ENCODE data around the gene VOPP1. TPM values are rescaled to one million over a fixed set of nuclear protein-coding genes. Genes with fewer than 3 reads are reported as not detected.
A peak's percentile ranks its signal among the peaks of the same experiment; 100 is the strongest.

VOPP1 gene
- total RNA-seq, 5 donors from 2014 or later (not counting 1 experiment from before 2014, with no cell fraction given): 84.0 to 106 (median 94.8) TPM

DNA sequence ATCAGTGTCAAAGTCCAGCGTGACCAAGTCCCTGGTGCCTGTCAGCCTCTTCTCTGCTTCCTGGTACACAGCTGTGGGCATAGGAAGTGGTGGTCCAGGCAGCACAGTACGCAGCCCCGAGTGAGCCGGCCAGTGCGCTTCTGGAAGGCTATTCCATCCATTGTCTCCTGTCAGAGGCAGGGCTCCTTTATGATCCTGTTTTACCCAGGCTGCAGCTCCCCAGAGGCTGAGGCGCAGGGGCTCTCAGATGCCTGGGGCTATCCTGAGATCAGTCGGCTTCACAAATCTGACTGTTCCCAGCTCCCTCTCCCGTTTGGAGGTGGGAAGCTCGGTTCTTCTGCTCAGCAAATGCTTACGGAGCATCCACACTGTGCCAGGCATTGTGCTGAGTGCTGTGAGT lies 136.8 kb downstream of the VOPP1 start:
- peaks cover 2 to 37% of the 10 kb centered on the region in 2 experiments for H3K4me1 ChIP-seq (ENCODE audit: control insufficient read depth in 1 of 2, extremely low read depth in 1 of 2, insufficient read depth in 2 of 2, low read length in 2 of 2)
- ATAC-seq (replicated peaks in 1 of 4) (no peak), DNase-seq (no peak)
- peak overlapping the region in 1 of 2 donors; percentile 22 for H3K27ac Mint-ChIP-seq
- H3K9me3 ChIP-seq: no peaks in the 10 kb centered on the region
- H3K9me3 Mint-ChIP-seq: no peaks in the 10 kb centered on the region
- 96% methylated on average over 7 of the region's 10 CpGs for WGBS (ENCODE audit: insufficient coverage)
- no peaks in the 10 kb centered on the region for H3K36me3 Mint-ChIP-seq
- H3K36me3 ChIP-seq (ENCODE audit: control insufficient read depth in 2 of 2, extremely low read depth in 1 of 2, insufficient read depth in 1 of 2, low read length in 1 of 2): no peaks in the 10 kb centered on the region
- H3K27ac ChIP-seq (ENCODE audit: low read length): no peak overlapping the region
- H3K4me3 ChIP-seq (ENCODE audit: control insufficient read depth in 1 of 2, extremely low read depth in 1 of 2, low read length in 1 of 2): no peak overlapping the region
- no peaks in the 10 kb centered on the region for H3K27me3 Mint-ChIP-seq
- peaks cover 43 to 59% (median 57%) of the 10 kb centered on the region in 3 donors for H3K4me1 Mint-ChIP-seq
- H3K27me3 ChIP-seq (replicated peaks in 1 of 2; ENCODE audit: control insufficient read depth in 2 of 2, extremely low read depth in 1 of 2, insufficient read depth in 2 of 2, low read length in 1 of 2): no peaks in the 10 kb centered on the region
- ChIA-PET POLR2A (no interaction called here), CTCF (interaction anchor here in 1 of 2 donors (0.9 to 1.1 kb wide), 2 partner anchors 9 to 20 kb away, joined by 3 to 4 read pairs; no protein-coding TSS in a partner anchor)
- no peak overlapping the region for H3K4me3 Mint-ChIP-seq

DNA sequence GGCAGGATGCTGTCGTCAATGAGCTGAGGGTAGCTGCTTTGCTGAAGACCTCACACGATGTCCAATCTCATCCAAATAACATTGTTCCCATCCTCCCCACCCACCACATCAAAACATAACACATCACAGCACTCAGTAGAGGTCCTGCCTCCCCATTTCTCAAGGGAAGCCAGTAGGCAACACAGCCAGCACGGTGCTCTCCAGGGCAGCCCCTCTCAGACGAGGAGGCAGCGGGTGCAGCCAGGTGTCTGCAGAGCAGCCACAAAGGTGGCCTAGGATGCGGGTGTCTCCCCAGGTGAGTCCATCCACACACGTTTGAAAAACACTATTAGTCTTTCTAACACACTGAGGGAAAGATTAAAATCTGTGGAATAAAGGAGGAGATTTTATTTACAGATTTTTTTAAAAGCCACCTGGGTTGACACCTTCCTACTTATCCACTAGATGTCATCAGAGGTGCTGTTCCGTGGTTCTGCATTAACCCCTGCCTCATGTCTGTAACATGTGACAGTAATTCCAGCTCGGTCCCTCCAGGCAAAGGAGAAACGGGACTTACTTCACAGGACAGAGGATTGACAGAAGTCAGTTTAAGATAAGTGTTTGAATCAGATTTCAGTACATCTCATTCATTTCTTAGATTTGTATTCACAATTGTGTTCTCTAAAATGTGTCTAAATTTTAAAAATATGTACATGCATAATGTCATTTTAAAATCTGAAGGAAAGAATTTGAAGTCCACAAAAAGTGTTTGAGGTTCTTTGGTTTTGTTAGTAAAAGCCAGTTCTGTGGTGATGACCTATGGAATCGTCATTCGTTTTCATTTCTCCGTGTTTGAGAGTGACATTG lies 139.1 kb downstream of the VOPP1 start:
- peak overlapping the region; percentile 39 to 41 for H3K27ac Mint-ChIP-seq
- peaks cover 1 to 21% of the 10 kb centered on the region in 2 experiments for H3K4me1 ChIP-seq (ENCODE audit: control insufficient read depth in 1 of 2, extremely low read depth in 1 of 2, insufficient read depth in 2 of 2, low read length in 2 of 2)
- DNase-seq: peak in 3 of 35 experiments; percentile 7 to 57 (median 14)

DNA sequence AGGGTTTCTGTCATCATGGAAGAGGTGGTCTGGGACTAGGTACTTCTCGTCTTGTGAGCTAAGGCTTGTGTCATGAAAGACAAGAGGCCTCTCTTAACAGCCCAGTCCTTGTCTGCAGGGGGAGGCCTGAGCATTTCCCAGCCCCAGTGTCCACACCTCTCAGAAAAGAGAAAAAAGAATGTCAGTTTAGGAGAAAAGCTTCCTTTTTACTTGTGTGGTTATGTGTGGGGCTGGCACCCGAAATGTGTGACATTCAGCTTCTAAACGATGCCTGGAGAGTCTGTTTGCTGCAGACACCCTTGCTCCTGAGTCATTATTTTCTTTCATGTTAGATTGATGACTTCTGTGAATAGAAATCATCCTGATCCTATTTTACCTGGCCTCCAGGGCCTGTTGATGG lies 139.8 kb downstream of the VOPP1 start:
- Mint-ChIP-seq H3K27ac (no peak overlapping the region), H3K27me3 (no peaks in the 10 kb centered on the region), H3K4me3 (no peak overlapping the region), H3K9me3 (no peaks in the 10 kb centered on the region), H3K4me1 (peaks cover 21 to 33% (median 31%) of the 10 kb centered on the region in 3 donors), H3K36me3 (peaks cover 3% of the 10 kb centered on the region)
- Histone ChIP-seq H3K4me1 (ENCODE audit: control insufficient read depth in 1 of 2, extremely low read depth in 1 of 2, insufficient read depth in 2 of 2, low read length in 2 of 2) (peaks cover 0 to 21% of the 10 kb centered on the region in 2 experiments), H3K36me3 (ENCODE audit: control insufficient read depth in 2 of 2, extremely low read depth in 1 of 2, insufficient read depth in 1 of 2, low read length in 1 of 2) (peaks cover 0 to 4% of the 10 kb centered on the region in 2 donors), H3K27me3 (replicated peaks in 1 of 2; ENCODE audit: control insufficient read depth in 2 of 2, extremely low read depth in 1 of 2, insufficient read depth in 2 of 2, low read length in 1 of 2) (no peaks in the 10 kb centered on the region), H3K27ac (ENCODE audit: low read length) (no peak overlapping the region), H3K9me3 (no peaks in the 10 kb centered on the region), H3K4me3 (ENCODE audit: control insufficient read depth in 1 of 2, extremely low read depth in 1 of 2, low read length in 1 of 2) (no peak overlapping the region)
- peak in 1 of 4 experiments; percentile 10 for ATAC-seq (replicated peaks in 1 of 4)
- no CpG with 5 or more reads among the region's 3 CpGs for WGBS (ENCODE audit: insufficient coverage)
- CTCF ChIA-PET: interaction anchor here in 1 of 2 donors (1.7 kb wide), 1 partner anchor 164 kb away, joined by 9 read pairs; no protein-coding TSS in a partner anchor
- POLR2A ChIA-PET: no interaction called here
- DNase-seq: no peak

More for the DNA sequence above, 139.1 kb downstream of the VOPP1 start:
- WGBS (ENCODE audit: insufficient coverage): 70% methylated on average over 9 of the region's 13 CpGs
- no peak overlapping the region for H3K4me3 ChIP-seq (ENCODE audit: control insufficient read depth in 1 of 2, extremely low read depth in 1 of 2, low read length in 1 of 2)
- ATAC-seq (replicated peaks in 1 of 4): peak; percentile 53 to 75 (median 68)
- no peak overlapping the region for H3K4me3 Mint-ChIP-seq
- CTCF ChIA-PET: interaction anchor here in 1 of 2 donors (1.7 kb wide), 1 partner anchor 164 kb away, joined by 9 read pairs; no protein-coding TSS in a partner anchor
- no peaks in the 10 kb centered on the region for H3K9me3 Mint-ChIP-seq
- no peaks in the 10 kb centered on the region for H3K27me3 ChIP-seq (replicated peaks in 1 of 2; ENCODE audit: control insufficient read depth in 2 of 2, extremely low read depth in 1 of 2, insufficient read depth in 2 of 2, low read length in 1 of 2)
- H3K36me3 ChIP-seq (ENCODE audit: control insufficient read depth in 2 of 2, extremely low read depth in 1 of 2, insufficient read depth in 1 of 2, low read length in 1 of 2): peaks cover 0 to 3% of the 10 kb centered on the region in 2 donors
- H3K4me1 Mint-ChIP-seq: peaks cover 28 to 36% (median 34%) of the 10 kb centered on the region in 3 donors
- H3K27me3 Mint-ChIP-seq: no peaks in the 10 kb centered on the region
- POLR2A ChIA-PET: no interaction called here
- no peak overlapping the region for H3K27ac ChIP-seq (ENCODE audit: low read length)
- peaks cover 3% of the 10 kb centered on the region for H3K36me3 Mint-ChIP-seq
- H3K9me3 ChIP-seq: no peaks in the 10 kb centered on the region

DNA sequence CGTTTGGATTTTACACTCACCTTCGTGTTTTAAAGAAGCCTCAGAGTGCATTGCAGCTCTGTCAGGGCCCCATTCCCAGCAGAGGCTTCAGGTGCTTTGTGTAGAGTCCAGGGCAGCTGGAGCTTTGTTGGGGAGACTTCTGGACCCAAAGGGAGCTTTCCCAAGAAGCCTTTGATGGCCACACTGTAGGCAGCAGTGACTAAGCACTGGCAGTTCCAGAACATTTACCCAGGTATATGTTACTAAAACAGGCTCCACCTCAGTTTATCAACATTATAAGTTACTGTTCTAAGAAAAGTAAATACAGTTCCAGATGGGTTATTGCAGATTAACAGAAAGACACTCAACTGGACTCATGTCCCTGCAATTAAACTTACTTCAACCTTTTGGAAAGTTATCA lies 140.4 kb downstream of the VOPP1 start:
- H3K4me3 Mint-ChIP-seq: no peak overlapping the region
- Histone ChIP-seq H3K36me3 (ENCODE audit: control insufficient read depth in 2 of 2, extremely low read depth in 1 of 2, insufficient read depth in 1 of 2, low read length in 1 of 2) (peaks cover 0 to 4% of the 10 kb centered on the region in 2 donors), H3K27me3 (replicated peaks in 1 of 2; ENCODE audit: control insufficient read depth in 2 of 2, extremely low read depth in 1 of 2, insufficient read depth in 2 of 2, low read length in 1 of 2) (no peaks in the 10 kb centered on the region), H3K4me1 (ENCODE audit: control insufficient read depth in 1 of 2, extremely low read depth in 1 of 2, insufficient read depth in 2 of 2, low read length in 2 of 2) (peaks cover 0 to 21% of the 10 kb centered on the region in 2 experiments), H3K4me3 (ENCODE audit: control insufficient read depth in 1 of 2, extremely low read depth in 1 of 2, low read length in 1 of 2) (no peak overlapping the region), H3K27ac (ENCODE audit: low read length) (no peak overlapping the region), H3K9me3 (no peaks in the 10 kb centered on the region)
- no peaks in the 10 kb centered on the region for H3K9me3 Mint-ChIP-seq
- ChIA-PET CTCF (interaction anchor here in 1 of 2 donors (0.6 to 1.7 kb wide), 2 partner anchors 14 to 165 kb away, joined by 3 to 9 read pairs; no protein-coding TSS in a partner anchor), POLR2A (no interaction called here)
- ATAC-seq (replicated peaks in 1 of 4): no peak
- no peaks in the 10 kb centered on the region for H3K27me3 Mint-ChIP-seq
- DNase-seq: no peak
- H3K27ac Mint-ChIP-seq: no peak overlapping the region
- WGBS (ENCODE audit: insufficient coverage): 33% methylated on average over 2 of the region's 2 CpGs
- H3K36me3 Mint-ChIP-seq: peaks cover 3% of the 10 kb centered on the region
- H3K4me1 Mint-ChIP-seq: peaks cover 18 to 29% (median 28%) of the 10 kb centered on the region in 3 donors

DNA sequence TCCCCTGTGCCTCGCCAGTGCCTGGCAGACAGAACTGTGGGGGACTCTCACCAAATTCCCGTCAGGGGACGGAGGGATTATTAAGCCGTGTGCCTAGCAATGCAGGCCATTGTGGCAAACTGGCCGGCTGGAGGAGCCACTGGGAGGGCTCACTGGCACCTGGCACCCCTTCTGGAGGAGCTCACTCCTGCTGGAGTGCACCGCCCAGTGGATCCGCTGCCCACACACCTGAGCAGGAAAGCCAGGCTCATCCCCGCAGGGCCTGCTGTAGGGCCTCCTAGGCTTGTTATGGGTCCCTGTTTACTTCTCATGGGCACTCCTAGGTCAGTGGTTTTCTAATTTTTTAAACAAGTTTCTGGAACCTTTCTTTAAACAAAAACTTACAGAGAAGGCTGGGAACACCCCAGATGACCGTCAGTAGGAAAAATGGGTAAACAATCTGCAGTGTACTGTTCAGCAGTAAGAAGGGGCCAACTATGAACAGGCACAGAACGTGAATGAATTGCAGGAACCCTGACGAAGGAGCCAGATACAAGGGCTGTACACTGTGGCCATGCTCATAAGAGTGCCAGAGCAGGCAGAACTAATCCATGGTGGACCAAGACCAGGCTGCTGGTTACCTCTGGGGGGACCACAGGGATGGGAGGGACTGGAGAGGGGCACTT lies 142.3 kb downstream of the VOPP1 start:
- DNase-seq: no peak
- no peaks in the 10 kb centered on the region for H3K9me3 ChIP-seq
- no peak overlapping the region for H3K27ac ChIP-seq (ENCODE audit: low read length)
- Mint-ChIP-seq H3K4me1 (peaks cover 8 to 14% (median 13%) of the 10 kb centered on the region in 3 donors), H3K9me3 (no peaks in the 10 kb centered on the region), H3K27ac (no peak overlapping the region), H3K27me3 (no peaks in the 10 kb centered on the region), H3K36me3 (peaks cover 23% of the 10 kb centered on the region), H3K4me3 (no peak overlapping the region)
- ATAC-seq (replicated peaks in 1 of 4): no peak
- POLR2A ChIA-PET: no interaction called here
- peaks cover 0 to 15% of the 10 kb centered on the region in 2 donors for H3K36me3 ChIP-seq (ENCODE audit: control insufficient read depth in 2 of 2, extremely low read depth in 1 of 2, insufficient read depth in 1 of 2, low read length in 1 of 2)
- no peak overlapping the region for H3K4me3 ChIP-seq (ENCODE audit: control insufficient read depth in 1 of 2, extremely low read depth in 1 of 2, low read length in 1 of 2)
- CTCF ChIA-PET: no interaction called here
- 85% methylated on average over 10 of the region's 11 CpGs for WGBS (ENCODE audit: insufficient coverage)
- peaks cover 0 to 7% of the 10 kb centered on the region in 2 experiments for H3K4me1 ChIP-seq (ENCODE audit: control insufficient read depth in 1 of 2, extremely low read depth in 1 of 2, insufficient read depth in 2 of 2, low read length in 2 of 2)
- H3K27me3 ChIP-seq (replicated peaks in 1 of 2; ENCODE audit: control insufficient read depth in 2 of 2, extremely low read depth in 1 of 2, insufficient read depth in 2 of 2, low read length in 1 of 2): no peaks in the 10 kb centered on the region

DNA sequence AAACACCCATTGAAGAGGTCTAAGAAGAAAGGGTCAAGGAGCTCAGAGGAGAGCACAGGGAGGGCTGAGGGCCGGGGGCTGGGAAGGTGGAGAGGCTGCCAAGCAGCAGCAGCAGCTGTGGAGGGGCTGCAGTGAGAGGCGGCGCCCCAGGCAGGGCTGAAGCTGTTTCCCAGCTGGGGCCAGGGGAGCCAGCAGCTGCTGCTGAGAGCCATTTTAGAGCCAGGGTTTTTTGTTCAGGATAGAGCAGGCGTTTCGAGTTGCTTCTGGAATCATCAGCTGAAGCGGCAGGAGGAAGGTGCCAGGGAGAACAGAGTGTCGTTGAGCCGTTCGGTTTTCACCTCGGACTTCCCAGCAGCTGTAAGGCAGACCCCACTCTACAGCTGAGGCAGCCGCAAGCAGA lies 144.5 kb downstream of the VOPP1 start:
- H3K4me1 Mint-ChIP-seq: peaks cover under 1 to 2% (median 2%) of the 10 kb centered on the region in 3 donors
- 94% methylated on average over 11 of the region's 11 CpGs for WGBS (ENCODE audit: insufficient coverage)
- POLR2A ChIA-PET: no interaction called here

More for the DNA sequence above, 144.5 kb downstream of the VOPP1 start:
- Mint-ChIP-seq H3K4me3 (no peak overlapping the region), H3K27ac (no peak overlapping the region), H3K9me3 (no peaks in the 10 kb centered on the region), H3K27me3 (no peaks in the 10 kb centered on the region), H3K36me3 (peaks cover 24% of the 10 kb centered on the region)
- no peaks in the 10 kb centered on the region for H3K9me3 ChIP-seq
- CTCF ChIA-PET: interaction anchor here in 1 of 2 donors (1.0 kb wide), 1 partner anchor 12 kb away, joined by 3 read pairs; no protein-coding TSS in a partner anchor
- H3K4me1 ChIP-seq (ENCODE audit: control insufficient read depth in 1 of 2, extremely low read depth in 1 of 2, insufficient read depth in 2 of 2, low read length in 2 of 2): peaks cover 0 to 2% of the 10 kb centered on the region in 2 experiments
- no peak overlapping the region for H3K27ac ChIP-seq (ENCODE audit: low read length)
- peaks cover 0 to 17% of the 10 kb centered on the region in 2 donors for H3K36me3 ChIP-seq (ENCODE audit: control insufficient read depth in 2 of 2, extremely low read depth in 1 of 2, insufficient read depth in 1 of 2, low read length in 1 of 2)
- no peak for DNase-seq
- H3K27me3 ChIP-seq (replicated peaks in 1 of 2; ENCODE audit: control insufficient read depth in 2 of 2, extremely low read depth in 1 of 2, insufficient read depth in 2 of 2, low read length in 1 of 2): no peaks in the 10 kb centered on the region
- H3K4me3 ChIP-seq (ENCODE audit: control insufficient read depth in 1 of 2, extremely low read depth in 1 of 2, low read length in 1 of 2): no peak overlapping the region
- no peak for ATAC-seq (replicated peaks in 1 of 4)
